ENCODE data around the gene MORN1. TPM values are rescaled to one million over a fixed set of nuclear protein-coding genes. Genes with fewer than 3 reads are reported as not detected.

The MORN1 gene
- total RNA-seq, 1 donor from 2014 or later: 12.7 TPM

DNA sequence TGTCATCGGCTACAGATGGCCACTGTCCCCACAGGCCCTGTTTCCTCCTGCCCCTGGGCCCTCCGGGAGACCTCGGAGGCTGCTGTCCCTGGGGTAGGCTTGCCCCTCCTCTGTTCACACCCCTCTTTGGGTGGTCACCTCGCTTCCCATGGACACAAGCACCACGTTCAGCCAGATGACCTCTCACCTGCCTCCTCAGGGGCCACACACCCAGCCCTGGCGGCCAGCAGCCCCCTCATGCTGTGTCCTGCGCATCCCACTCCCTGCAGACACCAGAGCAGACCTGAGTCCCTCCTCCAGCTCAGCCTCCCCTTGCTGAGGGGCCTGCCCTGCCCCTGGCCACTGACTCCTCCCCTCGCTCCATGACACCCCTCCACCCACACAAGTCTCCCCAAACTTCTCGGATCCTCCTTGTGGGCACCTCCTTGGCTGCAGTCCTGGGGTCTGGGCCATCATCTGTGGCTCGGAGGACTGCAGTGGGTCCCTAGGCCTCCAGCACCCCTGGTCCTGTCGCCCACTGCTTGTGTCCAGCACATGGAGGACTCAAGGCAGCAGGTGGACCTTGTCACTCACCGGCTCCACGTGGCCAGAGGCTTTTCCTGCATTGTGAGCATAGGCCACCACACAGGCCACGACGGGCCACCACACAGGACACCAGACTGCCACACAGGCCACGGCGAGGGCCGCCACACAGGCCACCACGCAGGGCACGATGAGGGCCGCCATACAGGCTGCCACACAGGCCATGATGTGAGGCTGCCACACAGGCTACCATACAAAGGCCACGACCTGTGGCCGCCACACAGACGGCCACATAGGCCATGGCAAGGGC is 51.1 kb downstream of the MORN1 start:
- H3K27me3 Mint-ChIP-seq (ENCODE audit: unreplicated experiment): no peaks in the 10 kb centered on the region
- no peak for TF ChIP-seq CTCF (IDR thresholded peaks at IDR 0.05)
- H3K4me3 Mint-ChIP-seq (ENCODE audit: unreplicated experiment): no peak overlapping the region
- peaks cover 2% of the 10 kb centered on the region for H3K4me1 Mint-ChIP-seq (ENCODE audit: unreplicated experiment)
- no peak for DNase-seq (ENCODE audit: extremely low spot score, unreplicated experiment)
- no peaks in the 10 kb centered on the region for H3K36me3 Mint-ChIP-seq (ENCODE audit: unreplicated experiment)
- H3K9me3 Mint-ChIP-seq (ENCODE audit: unreplicated experiment): no peaks in the 10 kb centered on the region
- no peak overlapping the region for H3K27ac Mint-ChIP-seq (ENCODE audit: unreplicated experiment)

- Mint-ChIP-seq H3K27me3 (ENCODE audit: unreplicated experiment) (no peaks in the 10 kb centered on the region), H3K4me1 (ENCODE audit: unreplicated experiment) (peaks cover 2% of the 10 kb centered on the region), H3K4me3 (ENCODE audit: unreplicated experiment) (no peak overlapping the region), H3K27ac (ENCODE audit: unreplicated experiment) (no peak overlapping the region), H3K36me3 (ENCODE audit: unreplicated experiment) (no peaks in the 10 kb centered on the region), H3K9me3 (ENCODE audit: unreplicated experiment) (no peaks in the 10 kb centered on the region)
- no peak for DNase-seq (ENCODE audit: extremely low spot score, unreplicated experiment)
- TF ChIP-seq CTCF (IDR thresholded peaks at IDR 0.05): no peak
These were observed 51.9 kb downstream of the MORN1 start for GRCh38 chr1:2339206-2340085.

GRCh38 chr1:2337501-2337900 is 53.9 kb downstream of the MORN1 start:
- DNase-seq (ENCODE audit: extremely low spot score, unreplicated experiment): no peak
- H3K27me3 Mint-ChIP-seq (ENCODE audit: unreplicated experiment): no peaks in the 10 kb centered on the region
- no peak overlapping the region for H3K4me3 Mint-ChIP-seq (ENCODE audit: unreplicated experiment)
- peaks cover 2% of the 10 kb centered on the region for H3K4me1 Mint-ChIP-seq (ENCODE audit: unreplicated experiment)
- H3K36me3 Mint-ChIP-seq (ENCODE audit: unreplicated experiment): no peaks in the 10 kb centered on the region
- no peaks in the 10 kb centered on the region for H3K9me3 Mint-ChIP-seq (ENCODE audit: unreplicated experiment)
- no peak for TF ChIP-seq CTCF (IDR thresholded peaks at IDR 0.05)
- H3K27ac Mint-ChIP-seq (ENCODE audit: unreplicated experiment): no peak overlapping the region

DNA sequence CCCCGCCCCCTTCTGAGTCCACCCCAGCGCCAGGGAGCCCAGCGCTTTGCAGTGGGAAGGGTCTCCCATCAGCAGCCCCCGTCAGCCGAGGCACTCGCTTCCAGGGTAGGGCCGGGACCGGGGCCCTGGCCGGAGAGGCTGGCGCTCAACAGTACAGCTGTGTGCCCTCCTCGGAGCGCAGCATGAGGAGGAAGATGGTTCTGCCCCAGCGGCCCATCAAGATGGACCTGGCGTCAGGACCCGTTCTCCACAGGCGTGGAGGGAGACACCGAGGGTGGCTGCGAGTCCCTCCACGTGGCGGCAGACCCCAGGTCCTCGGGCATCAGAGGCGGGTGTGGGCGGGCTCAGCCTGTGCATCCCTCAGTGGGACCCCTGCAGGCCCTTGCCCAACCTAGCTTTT is 54.3 kb downstream of the MORN1 start:
- no peak for DNase-seq (ENCODE audit: extremely low spot score, unreplicated experiment)
- no peaks in the 10 kb centered on the region for H3K36me3 Mint-ChIP-seq (ENCODE audit: unreplicated experiment)
- TF ChIP-seq CTCF (IDR thresholded peaks at IDR 0.05): no peak
- peaks cover 2% of the 10 kb centered on the region for H3K4me1 Mint-ChIP-seq (ENCODE audit: unreplicated experiment)
- H3K27me3 Mint-ChIP-seq (ENCODE audit: unreplicated experiment): no peaks in the 10 kb centered on the region
- H3K9me3 Mint-ChIP-seq (ENCODE audit: unreplicated experiment): no peaks in the 10 kb centered on the region
- H3K27ac Mint-ChIP-seq (ENCODE audit: unreplicated experiment): no peak overlapping the region
- H3K4me3 Mint-ChIP-seq (ENCODE audit: unreplicated experiment): no peak overlapping the region

- no peaks in the 10 kb centered on the region for H3K9me3 Mint-ChIP-seq (ENCODE audit: unreplicated experiment)
- no peak overlapping the region for H3K27ac Mint-ChIP-seq (ENCODE audit: unreplicated experiment)
- H3K27me3 Mint-ChIP-seq (ENCODE audit: unreplicated experiment): no peaks in the 10 kb centered on the region
- H3K4me3 Mint-ChIP-seq (ENCODE audit: unreplicated experiment): no peak overlapping the region
- no peak for DNase-seq (ENCODE audit: extremely low spot score, unreplicated experiment)
- peaks cover 2% of the 10 kb centered on the region for H3K4me1 Mint-ChIP-seq (ENCODE audit: unreplicated experiment)
- no peaks in the 10 kb centered on the region for H3K36me3 Mint-ChIP-seq (ENCODE audit: unreplicated experiment)
- no peak for TF ChIP-seq CTCF (IDR thresholded peaks at IDR 0.05)
These were observed 54.9 kb downstream of the MORN1 start for GRCh38 chr1:2336499-2336898.
